PC-9 (cell line): ENCODE measurements around the gene NOXO1.

Source experiments
- EZH2 ChIP-seq: fragments of 200-600 bp; sonication (generic); IDR thresholded peaks from 2 replicates; pipeline ENCODE4 v1.8.0; 2017; ENCODE audit warnings: antibody characterized with exemption, low read depth
- TF ChIP-seq, protein P1 (sequence below): fragments of 200-600 bp; sonication (generic); conservative IDR thresholded peaks from 2 replicates; pipeline ENCODE4 v1.6.1; 2017; ENCODE audit warnings: mixed run types, antibody characterized with exemption, mild to moderate bottlenecking, moderate library complexity

DNA sequence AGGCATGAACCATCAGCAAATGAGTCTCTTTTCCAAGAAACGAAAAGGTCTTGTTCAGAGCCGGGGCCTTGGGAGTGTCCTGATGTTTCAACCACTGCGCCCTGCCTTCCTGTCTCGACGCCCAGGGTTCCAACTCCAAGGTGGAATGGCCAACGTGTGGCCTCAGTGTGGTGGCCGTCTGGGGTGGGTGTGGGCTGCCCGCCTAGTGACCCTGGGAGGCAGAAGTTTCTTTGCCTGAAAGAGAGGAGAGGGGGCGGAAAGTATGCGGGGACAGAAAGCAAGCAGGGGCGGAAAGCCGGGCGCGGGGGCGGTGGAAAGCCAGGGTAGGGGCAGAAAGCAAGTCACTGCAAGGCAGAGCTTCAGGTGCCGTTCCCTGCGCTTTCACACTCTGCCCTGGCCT lies 42.4 kb downstream of the NOXO1 start:
- TF ChIP-seq, protein P1, sequence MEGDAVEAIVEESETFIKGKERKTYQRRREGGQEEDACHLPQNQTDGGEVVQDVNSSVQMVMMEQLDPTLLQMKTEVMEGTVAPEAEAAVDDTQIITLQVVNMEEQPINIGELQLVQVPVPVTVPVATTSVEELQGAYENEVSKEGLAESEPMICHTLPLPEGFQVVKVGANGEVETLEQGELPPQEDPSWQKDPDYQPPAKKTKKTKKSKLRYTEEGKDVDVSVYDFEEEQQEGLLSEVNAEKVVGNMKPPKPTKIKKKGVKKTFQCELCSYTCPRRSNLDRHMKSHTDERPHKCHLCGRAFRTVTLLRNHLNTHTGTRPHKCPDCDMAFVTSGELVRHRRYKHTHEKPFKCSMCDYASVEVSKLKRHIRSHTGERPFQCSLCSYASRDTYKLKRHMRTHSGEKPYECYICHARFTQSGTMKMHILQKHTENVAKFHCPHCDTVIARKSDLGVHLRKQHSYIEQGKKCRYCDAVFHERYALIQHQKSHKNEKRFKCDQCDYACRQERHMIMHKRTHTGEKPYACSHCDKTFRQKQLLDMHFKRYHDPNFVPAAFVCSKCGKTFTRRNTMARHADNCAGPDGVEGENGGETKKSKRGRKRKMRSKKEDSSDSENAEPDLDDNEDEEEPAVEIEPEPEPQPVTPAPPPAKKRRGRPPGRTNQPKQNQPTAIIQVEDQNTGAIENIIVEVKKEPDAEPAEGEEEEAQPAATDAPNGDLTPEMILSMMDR: no peak
- no peak for TF ChIP-seq EZH2
